C4-2B (cell line): ENCODE measurements around the gene RGPD5.
"Not testable (repeated sequence)": the region's sequence is repeated elsewhere in the genome, so short reads cannot be mapped to it uniquely, and the experiment has no call there.

Experiments used
- H3K27ac ChIP-seq: fragments of 450-650 bp; 2 replicates; pipeline ENCODE4 v1.5.1; 2017

RGPD5 gene

DNA sequence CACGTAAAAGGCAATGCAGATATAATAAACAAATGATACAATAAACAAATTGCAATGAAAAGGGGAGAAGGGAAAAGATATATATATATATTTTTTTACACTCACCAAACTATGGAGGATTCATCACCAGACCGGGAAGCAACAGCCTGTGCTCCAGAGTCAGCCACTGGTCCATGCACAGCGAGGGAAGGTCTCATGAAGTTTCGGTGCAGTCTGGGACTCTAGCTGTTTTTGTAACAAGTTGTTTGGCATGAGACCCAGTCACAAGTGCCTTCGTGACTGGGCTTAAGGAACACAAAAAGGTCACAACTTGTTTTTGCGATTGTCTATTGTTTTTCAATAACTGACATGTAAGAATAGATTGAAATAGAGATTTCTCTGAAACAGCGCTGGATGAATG, 99.6 kb downstream of the RGPD5 start:
- not testable (repeated sequence) for H3K27ac ChIP-seq

DNA sequence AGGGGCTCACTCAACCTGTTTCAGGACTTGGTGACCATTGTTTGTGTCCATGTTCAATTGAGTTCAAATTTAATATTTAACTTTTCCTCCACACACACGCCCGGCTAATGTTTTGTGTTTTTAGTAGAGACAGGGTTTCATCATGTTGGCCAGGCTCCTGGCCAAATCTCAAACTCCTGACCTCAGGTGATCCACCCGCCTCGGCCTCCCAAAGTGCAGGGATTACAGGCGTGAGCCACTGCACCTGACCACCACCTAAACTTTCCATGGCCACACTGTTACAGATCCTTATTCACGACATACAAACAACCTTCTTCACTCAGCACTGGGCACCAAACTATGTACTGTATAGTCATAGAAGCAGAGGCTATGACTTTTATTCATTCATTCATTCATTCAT, 100.0 kb downstream of the RGPD5 start:
- H3K27ac ChIP-seq, result not testable (repeated sequence)

DNA sequence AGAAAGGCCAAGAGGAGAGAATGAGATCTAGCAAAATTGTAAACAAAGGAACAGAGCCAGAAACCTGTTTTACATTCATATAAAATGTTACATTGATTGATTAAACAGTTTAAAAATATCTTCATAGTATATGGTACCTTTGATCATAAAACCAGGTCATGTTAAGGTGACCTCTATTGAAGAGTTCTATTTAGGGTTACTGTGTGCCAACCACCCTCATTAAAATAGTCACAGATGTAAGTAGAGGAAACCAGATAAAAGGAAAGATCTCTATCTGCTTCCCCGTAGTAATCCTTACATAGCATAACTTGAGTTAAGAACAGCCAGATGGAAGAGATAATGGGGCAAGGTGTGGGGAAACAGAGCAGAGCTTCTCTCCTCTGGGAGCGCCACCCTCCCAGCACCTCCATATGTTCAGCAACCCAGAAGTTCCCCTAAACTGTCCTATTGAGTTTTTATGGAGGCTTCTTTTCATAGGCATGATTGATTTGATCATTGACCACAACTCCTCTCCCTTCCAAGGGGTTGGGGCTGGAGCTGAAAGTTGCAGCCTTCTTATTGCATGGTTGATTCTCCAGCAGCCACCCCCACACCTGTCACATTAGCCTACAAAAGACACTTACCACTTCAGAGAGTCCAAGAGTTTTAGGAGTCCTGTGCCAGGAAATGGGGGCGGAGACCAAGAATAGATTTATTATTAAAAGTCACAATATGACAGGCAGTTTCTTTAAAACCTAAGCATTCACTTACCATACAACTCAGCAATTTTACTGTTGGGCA, 101.2 kb downstream of the RGPD5 start:
- H3K27ac ChIP-seq, result not testable (repeated sequence)

DNA sequence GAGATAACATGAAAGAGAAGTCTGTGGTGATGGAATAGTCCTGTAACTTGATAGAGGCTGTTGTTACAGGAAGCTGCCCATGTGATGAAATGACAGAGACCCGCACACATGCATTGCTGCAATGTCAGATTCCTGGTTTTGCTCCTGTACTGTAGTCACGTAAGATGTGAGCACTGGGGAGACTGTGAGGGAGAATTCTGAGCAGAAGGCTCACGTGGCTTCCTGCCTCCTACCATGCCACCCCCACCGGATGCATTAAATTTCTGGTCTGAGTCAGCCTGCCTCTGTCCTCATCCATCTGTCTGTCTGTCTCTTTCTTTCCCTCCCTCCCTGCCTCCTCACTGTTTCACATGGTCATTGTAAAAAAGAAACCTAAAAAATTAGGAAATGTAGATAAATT, 102.1 kb downstream of the RGPD5 start:
- not testable (repeated sequence) for H3K27ac ChIP-seq

DNA sequence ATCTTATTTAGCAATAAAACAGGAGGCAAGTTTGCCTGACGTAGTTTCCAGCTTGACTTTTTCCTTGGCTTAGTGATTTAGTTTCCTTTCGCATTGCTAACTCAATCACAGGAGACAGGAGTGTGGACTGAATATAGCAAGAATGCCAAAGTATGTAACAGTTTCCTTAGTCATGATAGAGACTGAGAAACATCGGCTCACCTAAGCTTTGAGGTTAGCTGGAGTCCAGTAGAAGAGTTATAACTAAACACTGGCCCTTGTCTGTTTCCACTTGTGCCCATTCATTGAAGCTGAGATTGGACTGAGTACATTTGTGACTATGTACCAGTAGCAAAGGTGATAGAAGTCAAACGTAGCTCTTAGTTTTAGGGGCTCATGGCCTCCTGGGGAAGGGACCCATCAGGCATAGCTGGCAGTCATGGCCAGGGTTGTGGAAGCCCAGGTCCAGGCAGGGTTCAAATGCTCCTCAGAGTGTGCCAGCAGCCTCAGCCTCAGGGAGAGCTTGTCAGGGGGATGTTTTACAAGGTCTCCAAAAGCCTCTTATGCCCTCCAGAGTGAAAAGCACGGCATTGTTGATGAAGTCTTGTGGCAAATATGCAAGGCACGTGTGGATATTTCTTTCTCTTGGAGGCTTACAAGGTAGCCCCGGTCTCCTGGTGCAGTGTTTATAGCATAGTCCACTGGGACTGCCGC, 103.8 kb downstream of the RGPD5 start:
- H3K27ac ChIP-seq, result not testable (repeated sequence)

DNA sequence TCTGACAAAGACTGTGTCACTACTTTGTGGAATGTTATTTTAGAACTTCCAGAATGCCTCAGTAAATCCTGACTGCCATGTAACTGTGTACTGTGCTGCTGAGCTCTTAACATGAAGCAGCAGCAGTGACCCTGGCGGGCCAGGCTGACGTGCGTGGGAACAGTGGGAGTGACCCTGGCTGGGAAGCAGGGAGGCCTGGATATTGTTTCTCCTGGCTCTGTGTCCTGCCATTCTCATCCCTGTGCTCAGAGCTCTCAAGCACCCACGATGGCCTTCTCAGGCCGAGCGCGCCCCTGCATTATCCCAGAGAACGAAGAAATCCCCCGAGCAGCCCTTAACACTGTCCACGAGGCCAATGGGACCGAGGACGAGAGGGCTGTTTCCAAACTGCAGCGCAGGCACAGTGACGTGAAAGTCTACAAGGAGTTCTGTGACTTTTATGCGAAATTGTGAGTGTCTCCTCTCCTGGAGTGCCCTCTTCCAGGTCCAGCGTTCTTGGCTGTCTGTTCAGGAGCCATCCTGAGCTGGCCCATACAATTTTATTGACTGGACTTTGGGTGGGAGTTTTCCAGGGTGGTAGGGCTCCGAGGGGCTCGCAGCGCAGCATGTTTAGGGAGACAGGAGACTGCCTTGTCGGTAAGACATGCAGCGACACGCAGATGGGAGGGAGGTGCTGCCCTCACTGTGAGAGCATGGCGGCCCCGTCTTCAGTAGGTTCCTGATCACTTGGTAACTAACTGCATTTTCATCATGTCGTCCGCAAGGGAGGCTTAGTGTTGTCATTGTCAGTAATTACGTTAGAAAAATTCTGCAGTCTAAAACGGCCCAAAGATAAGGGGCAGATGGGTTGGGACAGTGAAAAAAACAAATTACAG, 104.6 kb downstream of the RGPD5 start, which contains the start of gene LIMS3:
Gene LIMS3, plus strand, starts transcription at position 227 of the 875 bp plus-strand sequence. Its CDS starts 41 bp downstream, at position 268.
- H3K27ac ChIP-seq, result not testable (repeated sequence)

DNA sequence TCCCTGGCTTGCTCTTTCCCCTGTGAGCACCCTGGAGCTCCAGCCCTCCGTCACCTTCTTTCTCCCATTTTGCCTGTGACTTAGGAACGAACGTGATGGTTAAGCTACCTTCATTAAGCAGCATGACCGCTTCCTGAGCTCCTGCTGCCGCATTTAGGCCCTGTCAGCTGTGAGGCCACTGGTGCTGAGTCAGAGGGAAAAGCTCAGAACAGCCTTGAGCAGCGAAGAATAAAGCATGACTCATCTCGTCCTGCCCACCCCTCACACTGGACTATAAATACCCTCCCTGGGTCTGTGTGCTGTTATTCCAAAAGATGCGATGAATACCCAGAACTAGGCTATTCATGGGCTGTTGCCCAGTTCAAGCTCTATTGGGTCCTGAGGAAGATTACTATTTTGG, 111.7 kb downstream of the RGPD5 start:
- not testable (repeated sequence) for H3K27ac ChIP-seq
